Heart left ventricle (tissue), 13 donors: ENCODE measurements around the gene CARD14.

Experiments used
- CTCF ChIP-seq, 12 donors: fragments of 200-600 bp; sonication (generic) in 4 of 12; IDR thresholded peaks; one replicate each; pipeline versions ENCODE4 v1.5.0 to v1.8.0; 2018 to 2022; ENCODE audit warnings: antibody characterized with exemption in 12 of 12, mild to moderate bottlenecking in 5 of 12
- POLR2A ChIP-seq, 2 donors: fragments of 450-650 bp; IDR thresholded peaks; one replicate each; pipeline ENCODE4 v1.6.1; 2017; ENCODE audit warnings: antibody characterized with exemption in 2 of 2, mild to moderate bottlenecking in 2 of 2, moderate library complexity in 2 of 2
- donor health status: ischemic (EF 13 %, LVEDD 7.1; RV severe dilation, severe dysfunction).
- donor health status: DM: no; HTN: yes; CAD: no.
- donor health status: DM: no; HTN: no; CAD: no.
- donor health status: ischemic (EF 25% LVEDD 6.9; RV normal size, moderate dysfunction).
- donor health status: ischemic (EF 25% LVEDD 5.7; RV mildly dilated, moderate dysfunction).
- donor health status: ischemic (EF 35%, LVEDD 5.7; RV mildly dilated, moderate dysfunction).
- donor health status: nonischemic (EF 11% LVEDD 7.7; RV severe dilation, severe dysfunction).
- donor health status: DM: yes; HTN: yes; CAD: no.
- donor health status: PGD.
- donor health status: ischemic (EF 29% LVEDD 5.4; RV normal size, mild dysfunction).
- donor health status: nonischemic (EF 23%, LVEDD 6.1; RV moderate dilation, normal function).

DNA sequence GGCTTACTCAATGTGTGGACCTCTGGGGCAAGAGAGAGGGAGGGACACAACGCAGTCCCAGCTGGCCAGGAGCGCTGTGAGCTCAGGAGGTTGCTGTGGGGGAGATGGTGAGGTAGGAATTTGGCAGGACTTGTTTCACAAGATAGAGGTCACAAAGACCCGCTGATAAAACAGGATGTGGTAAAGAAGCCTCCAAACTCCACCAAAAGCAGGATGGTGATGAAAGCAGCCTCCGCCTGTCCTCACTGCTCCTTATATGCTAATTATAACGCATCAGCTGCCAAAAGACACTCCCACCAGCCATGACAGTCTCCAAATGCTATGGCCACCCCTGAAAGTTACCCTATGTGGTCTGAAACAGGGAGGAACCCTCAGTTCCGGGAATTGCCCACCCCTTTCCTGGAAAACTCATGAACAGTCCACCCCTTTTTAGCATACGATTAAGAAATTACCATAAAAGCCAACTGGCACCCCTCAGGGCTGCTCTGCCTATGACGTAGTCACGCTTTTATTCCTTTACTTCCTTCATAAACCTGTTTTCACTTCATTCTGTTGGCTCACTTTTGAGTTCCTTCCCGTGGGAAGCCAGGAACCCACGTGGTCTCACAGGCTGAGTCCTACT lies 17.6 kb upstream of the CARD14 start:
- no peak for TF ChIP-seq CTCF (IDR thresholded peaks at IDR 0.05)
- TF ChIP-seq POLR2A (IDR thresholded peaks at IDR 0.05) = no peak
